GDM1 (cell line): ENCODE data around the gene PAN3.

Experiments
- DNase-seq: peaks from one replicate; lab custom pipeline; 2025; lab: John Stamatoyannopoulos, UW

PAN3 gene

GRCh38 chr13:28219408-28220099 is 81.2 kb downstream of the PAN3 start:
- DNase-seq: no peak

GRCh38 chr13:28220166-28220565 is 81.8 kb downstream of the PAN3 start:
- no peak for DNase-seq

GRCh38 chr13:28229522-28230411 is 91.4 kb downstream of the PAN3 start:
- DNase-seq: no peak

GRCh38 chr13:28231642-28232041 is 93.3 kb downstream of the PAN3 start:
- no peak for DNase-seq

- DNase-seq: no peak
Measured at GRCh38 chr13:28237944-28238343, 99.6 kb downstream of the PAN3 start.

GRCh38 chr13:28239374-28239773 is 101.0 kb downstream of the PAN3 start:
- DNase-seq: no peak

- DNase-seq: peak; percentile 25
Measured at GRCh38 chr13:28245465-28245864, 107.1 kb downstream of the PAN3 start.

- DNase-seq: no peak
Measured at GRCh38 chr13:28246891-28247290, 108.5 kb downstream of the PAN3 start.

- no peak for DNase-seq
Measured at GRCh38 chr13:28248080-28248479, 109.7 kb downstream of the PAN3 start.

GRCh38 chr13:28250542-28250941 is 112.2 kb downstream of the PAN3 start:
- DNase-seq: no peak

GRCh38 chr13:28251466-28251865 is 113.1 kb downstream of the PAN3 start:
- DNase-seq: peak; percentile 32

- no peak for DNase-seq
Measured at GRCh38 chr13:28252547-28252946, 114.2 kb downstream of the PAN3 start.

- no peak for DNase-seq
Measured at GRCh38 chr13:28257305-28257704, 119.0 kb downstream of the PAN3 start.

- DNase-seq: peak; percentile 34
Measured at GRCh38 chr13:28258417-28258816, 120.1 kb downstream of the PAN3 start.

GRCh38 chr13:28267497-28267896 is 129.2 kb downstream of the PAN3 start:
- no peak for DNase-seq

- peak; percentile 68 for DNase-seq
Measured at GRCh38 chr13:28268800-28269223, 130.5 kb downstream of the PAN3 start.

- DNase-seq: no peak
Measured at GRCh38 chr13:28271056-28271840, 132.9 kb downstream of the PAN3 start.

- peak; percentile 33 for DNase-seq
Measured at GRCh38 chr13:28273919-28274318, 135.6 kb downstream of the PAN3 start.

GRCh38 chr13:28282451-28282850 is 144.1 kb downstream of the PAN3 start:
- no peak for DNase-seq

GRCh38 chr13:28283600-28283999 is 145.3 kb downstream of the PAN3 start:
- DNase-seq: no peak

- no peak for DNase-seq
Measured at GRCh38 chr13:28286263-28286662, 147.9 kb downstream of the PAN3 start.

GRCh38 chr13:28297341-28297740 is 159.0 kb downstream of the PAN3 start:
- no peak for DNase-seq
